ENCODE results near the gene STXBP5.
A peak's percentile ranks its signal among the peaks of the same experiment; 100 is the strongest.

Gene STXBP5

DNA sequence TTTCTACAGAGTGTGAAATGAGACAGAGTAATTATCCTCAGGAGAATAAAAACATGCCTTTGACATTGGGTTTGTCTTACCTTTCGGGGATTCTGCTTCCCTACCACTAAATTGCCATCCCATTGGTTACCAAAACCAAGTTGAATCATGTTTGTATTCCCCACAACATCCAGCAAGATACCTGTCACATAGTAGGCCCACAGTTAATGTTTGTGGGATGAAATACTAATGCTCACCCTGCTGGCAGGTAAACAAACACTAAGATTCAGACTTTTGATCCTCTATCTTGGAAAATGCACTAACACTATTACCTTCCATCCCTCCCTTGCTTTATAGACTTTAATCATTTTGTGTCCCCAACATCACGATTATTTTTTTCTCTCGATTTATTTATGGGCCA is 8.2 kb upstream of the STXBP5 start:
- Histone ChIP-seq H3K36me3 (ENCODE audit: control insufficient read depth in 1 of 2, insufficient read depth in 2 of 2, low read length in 2 of 2) (no peaks in the 10 kb centered on the region), H3K27me3 (ENCODE audit: control insufficient read depth in 1 of 2, insufficient read depth in 2 of 2, low read length in 2 of 2) (no peaks in the 10 kb centered on the region), H3K9ac (ENCODE audit: low read depth in 1 of 2, low read length in 2 of 2) (no peak overlapping the region), H3K27ac (ENCODE audit: low read depth, low read length) (no peak overlapping the region), H3K9me3 (ENCODE audit: control insufficient read depth in 1 of 2, low read length in 2 of 2) (no peaks in the 10 kb centered on the region), H3K4me1 (ENCODE audit: control insufficient read depth in 1 of 2, insufficient read depth in 2 of 2, low read length in 2 of 2) (no peaks in the 10 kb centered on the region), H3K4me3 (ENCODE audit: low read depth in 1 of 2, low read length in 2 of 2) (no peak overlapping the region)

DNA sequence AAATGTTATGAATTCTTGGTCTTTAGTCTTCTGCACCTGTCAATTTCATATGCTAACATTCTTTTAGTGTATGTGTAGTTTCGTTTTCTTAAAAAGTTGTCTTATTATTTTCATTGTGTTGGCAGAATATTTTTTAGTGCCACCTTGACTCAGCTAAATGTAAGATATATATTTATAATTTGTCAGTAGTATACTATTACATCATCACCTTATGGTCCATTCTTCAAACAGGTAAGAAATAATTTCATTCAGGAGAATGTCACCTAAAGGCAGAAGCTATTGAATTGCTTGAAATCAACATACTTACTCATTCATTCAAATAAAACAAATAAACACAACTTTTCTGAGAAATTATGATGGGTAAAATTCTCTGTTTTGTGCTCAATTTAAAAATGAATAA is 3.5 kb upstream of the STXBP5 start:
- Histone ChIP-seq H3K27me3 (ENCODE audit: control insufficient read depth in 1 of 2, insufficient read depth in 2 of 2, low read length in 2 of 2) (no peaks in the 10 kb centered on the region), H3K9ac (ENCODE audit: low read depth in 1 of 2, low read length in 2 of 2) (no peak overlapping the region), H3K4me1 (ENCODE audit: control insufficient read depth in 1 of 2, insufficient read depth in 2 of 2, low read length in 2 of 2) (peaks cover 0 to 3% of the 10 kb centered on the region in 2 donors)

DNA sequence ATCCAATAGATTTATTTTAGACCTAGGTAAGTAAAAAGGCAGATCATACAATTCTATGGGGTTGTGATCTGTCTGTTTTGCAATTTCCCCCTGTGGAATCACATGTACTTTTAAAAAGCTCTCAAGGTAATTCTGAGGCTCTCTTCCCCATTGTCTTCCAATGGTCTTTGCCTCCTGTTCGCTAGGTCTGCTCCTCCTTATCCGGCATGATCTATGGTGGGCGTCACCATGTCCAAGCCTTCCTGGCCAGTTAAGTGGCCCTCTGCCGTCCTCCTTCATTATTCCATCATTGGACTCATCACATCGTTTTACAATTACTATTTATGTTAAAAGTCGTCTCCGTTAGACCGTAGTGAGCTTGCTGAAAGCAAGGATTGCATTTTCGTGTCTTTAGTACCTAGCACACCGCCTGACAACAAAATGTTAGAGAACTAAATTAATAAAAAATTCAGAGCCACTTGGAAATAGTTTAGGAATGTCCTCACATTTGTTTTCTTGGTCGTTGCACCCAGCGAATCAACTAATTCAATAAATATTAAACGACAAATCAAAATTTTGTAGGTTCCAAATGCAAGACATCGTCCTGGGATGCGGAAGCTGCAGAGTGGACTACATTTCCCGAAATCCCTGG is 2.2 kb upstream of the STXBP5 start:
- Histone ChIP-seq H3K27me3 (ENCODE audit: control insufficient read depth in 1 of 2, insufficient read depth in 2 of 2, low read length in 2 of 2) (no peaks in the 10 kb centered on the region), H3K4me3 (ENCODE audit: low read depth in 1 of 2, low read length in 2 of 2) (peak overlapping the region; percentile 74 to 89), H3K9ac (ENCODE audit: low read depth in 1 of 2, low read length in 2 of 2) (peak overlapping the region; percentile 76 to 88), H3K4me1 (ENCODE audit: control insufficient read depth in 1 of 2, insufficient read depth in 2 of 2, low read length in 2 of 2) (peaks cover 0 to 3% of the 10 kb centered on the region in 2 donors), H3K27ac (ENCODE audit: low read depth, low read length) (no peak overlapping the region), H3K36me3 (ENCODE audit: control insufficient read depth in 1 of 2, insufficient read depth in 2 of 2, low read length in 2 of 2) (no peaks in the 10 kb centered on the region), H3K9me3 (ENCODE audit: control insufficient read depth in 1 of 2, low read length in 2 of 2) (no peaks in the 10 kb centered on the region)

More for the DNA sequence above, 3.5 kb upstream of the STXBP5 start:
- H3K27ac ChIP-seq (ENCODE audit: low read depth, low read length): no peak overlapping the region
- no peaks in the 10 kb centered on the region for H3K9me3 ChIP-seq (ENCODE audit: control insufficient read depth in 1 of 2, low read length in 2 of 2)
- H3K36me3 ChIP-seq (ENCODE audit: control insufficient read depth in 1 of 2, insufficient read depth in 2 of 2, low read length in 2 of 2): no peaks in the 10 kb centered on the region
- H3K4me3 ChIP-seq (ENCODE audit: low read depth in 1 of 2, low read length in 2 of 2): no peak overlapping the region

DNA sequence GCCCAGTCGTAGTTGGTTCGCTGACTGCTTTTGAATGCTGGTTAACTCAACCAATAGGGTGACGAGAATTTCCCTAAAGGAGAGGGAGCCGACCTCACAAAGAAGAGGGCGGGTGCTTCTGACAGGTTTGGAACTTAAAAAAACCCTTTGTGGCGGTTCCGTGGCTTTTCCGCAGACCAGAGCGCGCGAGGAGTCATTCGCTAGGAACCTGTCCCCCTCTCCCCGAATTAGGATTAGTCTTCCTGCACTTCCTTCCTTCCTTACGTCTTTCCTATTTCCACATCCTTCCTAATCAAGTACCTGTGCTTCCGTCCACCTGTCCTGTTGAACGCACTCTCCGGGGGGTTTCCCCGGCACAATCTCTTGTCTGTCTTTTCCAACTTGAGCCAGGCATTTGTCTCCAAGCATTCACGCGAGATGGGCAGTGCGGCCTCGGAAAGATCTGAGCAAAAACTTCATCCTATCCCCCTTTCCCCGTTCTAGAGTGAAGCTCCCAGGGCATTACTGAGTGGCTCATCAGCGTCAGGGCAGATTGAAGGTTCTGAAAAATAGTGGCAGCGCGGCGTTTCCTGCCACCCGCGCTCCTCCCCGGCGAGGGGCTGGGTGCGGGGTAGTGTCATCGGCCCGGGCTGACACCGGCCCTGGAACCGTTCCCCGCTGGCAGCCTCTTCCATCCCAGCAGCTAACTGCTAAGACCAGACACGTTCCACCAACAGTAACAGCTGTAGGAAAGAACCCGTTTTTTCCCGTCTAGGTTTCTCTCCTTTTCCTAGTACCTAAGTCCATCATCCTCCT is 1.5 kb upstream of the STXBP5 start:
- Histone ChIP-seq H3K9me3 (ENCODE audit: control insufficient read depth in 1 of 2, low read length in 2 of 2) (no peaks in the 10 kb centered on the region), H3K36me3 (ENCODE audit: control insufficient read depth in 1 of 2, insufficient read depth in 2 of 2, low read length in 2 of 2) (no peaks in the 10 kb centered on the region), H3K27ac (ENCODE audit: low read depth, low read length) (peak overlapping the region; percentile 94), H3K9ac (ENCODE audit: low read depth in 1 of 2, low read length in 2 of 2) (peak overlapping the region; percentile 63 to 88), H3K27me3 (ENCODE audit: control insufficient read depth in 1 of 2, insufficient read depth in 2 of 2, low read length in 2 of 2) (no peaks in the 10 kb centered on the region), H3K4me1 (ENCODE audit: control insufficient read depth in 1 of 2, insufficient read depth in 2 of 2, low read length in 2 of 2) (peaks cover 3 to 8% of the 10 kb centered on the region in 2 donors), H3K4me3 (ENCODE audit: low read depth in 1 of 2, low read length in 2 of 2) (peak overlapping the region; percentile 74 to 89)

DNA sequence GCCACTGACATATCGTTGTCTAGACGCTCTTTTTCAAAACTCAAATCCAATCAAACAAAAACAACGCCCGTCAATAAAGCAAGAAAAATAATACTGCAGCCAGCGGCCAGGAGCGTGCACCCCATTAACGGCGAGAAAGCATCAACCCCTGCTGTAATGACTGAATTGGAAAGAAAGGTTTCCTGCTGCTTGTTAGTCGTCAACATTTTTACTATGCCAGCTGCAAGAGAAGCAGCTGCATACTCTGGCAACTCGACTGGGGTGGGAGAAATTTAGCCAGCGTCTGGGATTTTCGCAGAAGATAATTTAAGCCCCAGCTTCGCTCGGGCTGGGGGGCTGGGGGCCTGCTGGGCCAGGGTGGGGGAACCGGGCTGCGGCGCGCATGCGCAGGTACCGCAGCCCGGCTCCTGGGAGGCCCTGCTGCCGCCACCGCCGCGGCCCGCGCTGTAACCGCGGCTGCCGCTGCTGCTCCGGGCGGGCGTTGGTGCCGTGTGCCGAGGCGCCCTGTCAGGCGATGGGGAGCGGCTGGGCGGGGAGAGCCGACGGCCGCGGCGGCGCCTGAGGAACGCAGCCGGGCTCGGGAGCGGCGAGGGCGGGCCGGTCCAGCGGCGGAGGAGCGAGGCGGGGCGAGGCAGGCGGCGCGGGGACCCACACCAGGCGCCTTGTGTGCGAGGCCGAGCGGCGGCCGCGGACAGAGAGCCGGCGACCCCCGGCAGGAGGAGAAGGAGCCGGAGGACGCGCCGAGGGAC is 732 bp upstream of the STXBP5 start:
- Histone ChIP-seq H3K27ac (ENCODE audit: low read depth, low read length) (peak overlapping the region; percentile 94), H3K4me1 (ENCODE audit: control insufficient read depth in 1 of 2, insufficient read depth in 2 of 2, low read length in 2 of 2) (peaks cover 10% of the 10 kb centered on the region in 2 donors), H3K9ac (ENCODE audit: low read depth in 1 of 2, low read length in 2 of 2) (peak overlapping the region; percentile 63 to 88), H3K9me3 (ENCODE audit: control insufficient read depth in 1 of 2, low read length in 2 of 2) (no peaks in the 10 kb centered on the region), H3K4me3 (ENCODE audit: low read depth in 1 of 2, low read length in 2 of 2) (peak overlapping the region; percentile 74 to 89), H3K36me3 (ENCODE audit: control insufficient read depth in 1 of 2, insufficient read depth in 2 of 2, low read length in 2 of 2) (no peaks in the 10 kb centered on the region), H3K27me3 (ENCODE audit: control insufficient read depth in 1 of 2, insufficient read depth in 2 of 2, low read length in 2 of 2) (no peaks in the 10 kb centered on the region)

DNA sequence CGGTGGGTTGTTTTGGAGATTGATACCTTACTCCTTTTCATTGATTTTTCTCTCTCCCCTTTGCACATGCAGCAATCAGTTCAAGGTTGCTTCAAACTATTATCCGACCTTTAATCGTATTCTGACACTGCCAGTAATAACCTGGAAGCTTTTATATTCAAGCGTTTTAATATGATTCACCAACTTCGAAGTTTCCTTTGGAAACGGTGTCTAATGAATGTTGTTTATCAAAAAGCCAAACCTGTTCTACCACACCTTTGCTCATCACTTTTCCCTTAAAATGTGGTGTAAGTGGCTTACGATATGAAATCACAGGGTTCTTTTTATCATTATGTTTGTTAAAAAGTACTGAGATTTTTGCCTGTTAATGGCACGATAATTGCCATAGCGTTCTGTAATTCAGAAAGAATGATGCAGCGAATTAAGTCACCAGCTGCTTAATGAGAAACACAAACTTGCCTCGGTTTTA is 660 bp downstream of the STXBP5 start:
- Histone ChIP-seq H3K9ac (ENCODE audit: low read depth in 1 of 2, low read length in 2 of 2) (peak overlapping the region; percentile 84 to 90), H3K27ac (ENCODE audit: low read depth, low read length) (peak overlapping the region; percentile 96)

DNA sequence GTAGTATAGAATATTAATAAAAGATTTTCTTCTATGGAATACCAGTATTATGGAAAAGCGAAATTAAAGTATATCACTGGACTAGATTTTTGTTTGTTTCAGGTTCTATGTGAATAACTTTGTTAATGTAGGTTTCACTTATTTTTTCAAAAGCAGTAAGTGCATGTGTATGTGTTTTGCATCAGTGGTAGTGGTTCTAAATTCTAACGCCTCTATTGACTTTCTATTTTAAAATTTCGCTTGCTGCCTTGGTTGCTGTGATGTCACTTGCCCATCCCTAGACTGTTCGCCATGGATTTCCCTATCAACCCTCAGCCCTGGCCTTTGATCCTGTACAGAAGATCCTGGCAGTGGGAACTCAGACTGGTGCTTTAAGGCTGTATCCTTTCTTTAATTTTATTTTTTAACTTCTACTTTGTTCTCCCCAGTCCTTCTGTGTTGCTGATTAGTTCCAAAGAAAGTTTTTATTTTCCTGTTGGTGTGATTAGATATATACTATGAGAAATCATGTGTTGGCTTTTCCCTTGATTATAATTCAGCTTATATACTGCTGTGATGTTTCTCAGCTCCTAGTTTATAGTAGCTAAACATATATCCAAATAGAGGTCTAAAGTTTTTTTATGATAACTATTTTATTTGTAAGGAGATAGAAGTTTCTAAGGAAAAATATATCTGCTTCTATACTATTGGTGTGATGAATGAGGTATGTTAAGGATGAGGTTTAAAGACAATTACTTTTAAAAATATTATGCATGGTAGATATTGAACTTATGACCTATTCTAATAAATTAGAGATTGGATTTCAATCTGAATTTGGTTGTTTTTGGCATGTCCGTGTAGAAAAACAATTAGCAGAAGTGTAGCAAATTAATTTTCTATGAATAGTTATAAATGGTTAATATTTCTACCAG is 1.7 kb downstream of the STXBP5 start:
- Histone ChIP-seq H3K4me1 (ENCODE audit: control insufficient read depth in 1 of 2, insufficient read depth in 2 of 2, low read length in 2 of 2) (peaks cover 10 to 12% of the 10 kb centered on the region in 2 donors), H3K9ac (ENCODE audit: low read depth in 1 of 2, low read length in 2 of 2) (peak overlapping the region; percentile 4 to 12), H3K27ac (ENCODE audit: low read depth, low read length) (no peak overlapping the region), H3K27me3 (ENCODE audit: control insufficient read depth in 1 of 2, insufficient read depth in 2 of 2, low read length in 2 of 2) (no peaks in the 10 kb centered on the region), H3K36me3 (ENCODE audit: control insufficient read depth in 1 of 2, insufficient read depth in 2 of 2, low read length in 2 of 2) (no peaks in the 10 kb centered on the region), H3K9me3 (ENCODE audit: control insufficient read depth in 1 of 2, low read length in 2 of 2) (no peaks in the 10 kb centered on the region), H3K4me3 (ENCODE audit: low read depth in 1 of 2, low read length in 2 of 2) (peak overlapping the region; percentile 85 to 92)

More for the DNA sequence above, 660 bp downstream of the STXBP5 start:
- H3K36me3 ChIP-seq (ENCODE audit: control insufficient read depth in 1 of 2, insufficient read depth in 2 of 2, low read length in 2 of 2): no peaks in the 10 kb centered on the region
- peaks cover 10 to 12% of the 10 kb centered on the region in 2 donors for H3K4me1 ChIP-seq (ENCODE audit: control insufficient read depth in 1 of 2, insufficient read depth in 2 of 2, low read length in 2 of 2)
- peak overlapping the region; percentile 85 to 92 for H3K4me3 ChIP-seq (ENCODE audit: low read depth in 1 of 2, low read length in 2 of 2)
- no peaks in the 10 kb centered on the region for H3K9me3 ChIP-seq (ENCODE audit: control insufficient read depth in 1 of 2, low read length in 2 of 2)
- H3K27me3 ChIP-seq (ENCODE audit: control insufficient read depth in 1 of 2, insufficient read depth in 2 of 2, low read length in 2 of 2): no peaks in the 10 kb centered on the region

DNA sequence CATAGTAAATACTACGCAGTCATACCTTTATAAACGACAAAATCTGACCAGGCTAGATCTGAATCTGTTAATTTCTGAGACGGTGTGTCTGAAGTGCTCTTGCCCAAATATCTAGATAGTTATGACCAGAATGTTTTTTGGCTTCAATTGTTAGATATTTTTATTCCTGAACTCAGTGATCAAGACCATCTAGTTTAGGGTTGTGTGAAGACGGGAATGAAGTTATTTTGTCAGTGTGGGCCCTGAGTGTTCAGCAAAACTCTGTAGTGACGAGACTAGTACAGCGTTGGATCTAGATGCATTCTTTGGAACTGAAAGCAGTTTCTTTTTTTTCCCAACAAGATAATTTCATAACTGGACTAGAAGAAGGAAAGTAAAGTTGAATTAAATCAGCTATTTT is 3.1 kb downstream of the STXBP5 start:
- no peak overlapping the region for H3K9ac ChIP-seq (ENCODE audit: low read depth in 1 of 2, low read length in 2 of 2)
- no peaks in the 10 kb centered on the region for H3K9me3 ChIP-seq (ENCODE audit: control insufficient read depth in 1 of 2, low read length in 2 of 2)
- peak overlapping the region; percentile 24 to 44 for H3K4me3 ChIP-seq (ENCODE audit: low read depth in 1 of 2, low read length in 2 of 2)
- H3K27me3 ChIP-seq (ENCODE audit: control insufficient read depth in 1 of 2, insufficient read depth in 2 of 2, low read length in 2 of 2): no peaks in the 10 kb centered on the region
- H3K36me3 ChIP-seq (ENCODE audit: control insufficient read depth in 1 of 2, insufficient read depth in 2 of 2, low read length in 2 of 2): no peaks in the 10 kb centered on the region
- H3K4me1 ChIP-seq (ENCODE audit: control insufficient read depth in 1 of 2, insufficient read depth in 2 of 2, low read length in 2 of 2): peaks cover 6 to 12% of the 10 kb centered on the region in 2 donors
- H3K27ac ChIP-seq (ENCODE audit: low read depth, low read length): no peak overlapping the region

Data from duodenal mucosa (tissue), 2 donors.